Measurements from ENCODE around the gene PNMA6F.

DNA sequence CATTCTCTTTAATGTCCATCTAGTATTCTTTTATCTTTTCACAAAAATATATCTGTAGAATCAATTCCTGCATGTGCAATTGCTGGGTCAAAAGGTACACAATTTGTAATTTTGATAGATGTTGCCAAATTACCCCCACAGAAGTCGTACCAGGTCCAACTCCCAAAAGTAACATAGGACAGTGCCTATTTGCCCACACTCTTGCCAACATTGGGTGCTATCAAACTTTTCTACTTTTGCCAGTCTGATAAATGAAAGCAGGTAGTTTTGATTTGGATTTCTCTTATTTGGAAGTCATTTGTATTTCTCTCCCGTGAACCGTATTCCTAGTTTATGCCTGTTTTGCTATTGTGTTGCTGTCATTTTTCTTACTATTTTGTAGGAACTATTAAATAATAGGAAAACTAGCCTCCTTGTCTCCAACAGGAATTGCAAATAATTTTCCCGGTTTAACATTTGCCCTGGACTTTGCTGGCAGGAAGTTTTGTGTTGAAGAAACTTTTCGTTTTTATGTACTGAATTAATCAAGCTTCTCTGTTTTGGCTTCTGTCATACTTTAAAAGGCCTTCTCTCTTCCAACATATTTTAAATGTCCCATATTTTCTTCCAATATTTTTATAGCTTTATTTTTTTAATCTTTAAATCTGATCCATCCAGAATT lies 45.4 kb upstream of the PNMA6F start:
- TF ChIP-seq, protein P1, sequence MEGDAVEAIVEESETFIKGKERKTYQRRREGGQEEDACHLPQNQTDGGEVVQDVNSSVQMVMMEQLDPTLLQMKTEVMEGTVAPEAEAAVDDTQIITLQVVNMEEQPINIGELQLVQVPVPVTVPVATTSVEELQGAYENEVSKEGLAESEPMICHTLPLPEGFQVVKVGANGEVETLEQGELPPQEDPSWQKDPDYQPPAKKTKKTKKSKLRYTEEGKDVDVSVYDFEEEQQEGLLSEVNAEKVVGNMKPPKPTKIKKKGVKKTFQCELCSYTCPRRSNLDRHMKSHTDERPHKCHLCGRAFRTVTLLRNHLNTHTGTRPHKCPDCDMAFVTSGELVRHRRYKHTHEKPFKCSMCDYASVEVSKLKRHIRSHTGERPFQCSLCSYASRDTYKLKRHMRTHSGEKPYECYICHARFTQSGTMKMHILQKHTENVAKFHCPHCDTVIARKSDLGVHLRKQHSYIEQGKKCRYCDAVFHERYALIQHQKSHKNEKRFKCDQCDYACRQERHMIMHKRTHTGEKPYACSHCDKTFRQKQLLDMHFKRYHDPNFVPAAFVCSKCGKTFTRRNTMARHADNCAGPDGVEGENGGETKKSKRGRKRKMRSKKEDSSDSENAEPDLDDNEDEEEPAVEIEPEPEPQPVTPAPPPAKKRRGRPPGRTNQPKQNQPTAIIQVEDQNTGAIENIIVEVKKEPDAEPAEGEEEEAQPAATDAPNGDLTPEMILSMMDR (conservative IDR thresholded peaks at IDR 0.05; ENCODE audit: low read depth, low read length): no peak
- TF ChIP-seq EZH2phosphoT487 (IDR thresholded peaks at IDR 0.05; ENCODE audit: borderline replicate concordance, low read length): no peak
- no peak for TF ChIP-seq EZH2 (IDR thresholded peaks at IDR 0.05; ENCODE audit: low read length, unreplicated experiment)

Data from PC-3 (cell line).